Measurements from ENCODE around the gene CYP2F1.

Gene CYP2F1

GRCh38 chr19:41174297-41174928 lies 60.2 kb downstream of the CYP2F1 start:
- no peaks in the 10 kb centered on the region for H4K20me1 ChIP-seq (ENCODE audit: low read depth, low read length)
- H3K36me3 ChIP-seq (ENCODE audit: low read length), result no peaks in the 10 kb centered on the region
- no peak overlapping the region for H3K4me3 ChIP-seq (ENCODE audit: insufficient read depth, low read length, poor library complexity, severe bottlenecking)
- no peak overlapping the region for H3K4me2 ChIP-seq (ENCODE audit: low read depth, low read length, poor library complexity, severe bottlenecking)
- no peaks in the 10 kb centered on the region for H3K79me2 ChIP-seq (ENCODE audit: insufficient read depth, low read length)
- no peak overlapping the region for H3K27ac ChIP-seq (ENCODE audit: low read depth, low read length)
- H3F3A ChIP-seq (ENCODE audit: insufficient read depth), result no peaks in the 10 kb centered on the region
- H3K9ac ChIP-seq (ENCODE audit: low read length), result no peak overlapping the region
- H3K9me3 ChIP-seq (ENCODE audit: insufficient read depth, low read length), result no peaks in the 10 kb centered on the region
- H2AFZ ChIP-seq (ENCODE audit: low read depth, low read length, severe bottlenecking), result no peak overlapping the region
- H3K9me2 ChIP-seq (replicated peaks; ENCODE audit: insufficient read depth, low read length), result no peaks in the 10 kb centered on the region
- TF ChIP-seq CTCF (IDR thresholded peaks at IDR 0.05; ENCODE audit: insufficient read depth, low read length, poor library complexity, severe bottlenecking) (no peak), EZH2phosphoT487 (conservative IDR thresholded peaks at IDR 0.05; ENCODE audit: low read length) (no peak)
- H3K27me3 ChIP-seq (ENCODE audit: low read length), result no peaks in the 10 kb centered on the region

- H4K20me1 ChIP-seq (ENCODE audit: low read depth, low read length), result no peaks in the 10 kb centered on the region
- no peaks in the 10 kb centered on the region for H3F3A ChIP-seq (ENCODE audit: insufficient read depth)
- H3K4me3 ChIP-seq (ENCODE audit: insufficient read depth, low read length, poor library complexity, severe bottlenecking), result no peak overlapping the region
- H3K9ac ChIP-seq (ENCODE audit: low read length), result no peak overlapping the region
- TF ChIP-seq EZH2phosphoT487 (conservative IDR thresholded peaks at IDR 0.05; ENCODE audit: low read length) (no peak), CTCF (IDR thresholded peaks at IDR 0.05; ENCODE audit: insufficient read depth, low read length, poor library complexity, severe bottlenecking) (no peak)
- H3K36me3 ChIP-seq (ENCODE audit: low read length), result no peaks in the 10 kb centered on the region
- H3K27ac ChIP-seq (ENCODE audit: low read depth, low read length), result no peak overlapping the region
- no peaks in the 10 kb centered on the region for H3K9me2 ChIP-seq (replicated peaks; ENCODE audit: insufficient read depth, low read length)
- H3K79me2 ChIP-seq (ENCODE audit: insufficient read depth, low read length), result no peaks in the 10 kb centered on the region
- H2AFZ ChIP-seq (ENCODE audit: low read depth, low read length, severe bottlenecking), result no peak overlapping the region
- H3K4me2 ChIP-seq (ENCODE audit: low read depth, low read length, poor library complexity, severe bottlenecking), result no peak overlapping the region
- no peaks in the 10 kb centered on the region for H3K27me3 ChIP-seq (ENCODE audit: low read length)
- no peaks in the 10 kb centered on the region for H3K9me3 ChIP-seq (ENCODE audit: insufficient read depth, low read length)
Measured at GRCh38 chr19:41175801-41176777, 61.9 kb downstream of the CYP2F1 start.

Measured in SU-DHL-6 (cell line).